ENCODE measurements around the gene PLEKHH3.
"Not testable (repeated sequence)": the region's sequence is repeated elsewhere in the genome, so short reads cannot be mapped to it uniquely, and the experiment has no call there.

PLEKHH3 gene

GRCh38 chr17:42623271-42623670, 53.5 kb downstream of the PLEKHH3 start:
- H3K9me3 ChIP-seq (ENCODE audit: control insufficient read depth, insufficient read depth, low read depth, low read length), result no peaks in the 10 kb centered on the region
- no peak overlapping the region for H3K9ac ChIP-seq (ENCODE audit: low read length)
- no peak overlapping the region for H3K27ac ChIP-seq (ENCODE audit: low read depth, low read length)
- no peaks in the 10 kb centered on the region for H3K27me3 ChIP-seq (ENCODE audit: control insufficient read depth, insufficient read depth, low read length)
- H3K4me1 ChIP-seq (ENCODE audit: control insufficient read depth, insufficient read depth, low read length), result peaks cover 6% of the 10 kb centered on the region
- H3K4me3 ChIP-seq (ENCODE audit: low read depth, low read length), result no peak overlapping the region
- no peaks in the 10 kb centered on the region for H3K36me3 ChIP-seq (ENCODE audit: control insufficient read depth, insufficient read depth, low read length)

- H3K27me3 ChIP-seq (ENCODE audit: control insufficient read depth, insufficient read depth, low read length); H3K27ac ChIP-seq (ENCODE audit: low read depth, low read length); H3K9me3 ChIP-seq (ENCODE audit: control insufficient read depth, insufficient read depth, low read depth, low read length); H3K4me3 ChIP-seq (ENCODE audit: low read depth, low read length); H3K36me3 ChIP-seq (ENCODE audit: control insufficient read depth, insufficient read depth, low read length); H3K4me1 ChIP-seq (ENCODE audit: control insufficient read depth, insufficient read depth, low read length); H3K9ac ChIP-seq (ENCODE audit: low read length): not testable (repeated sequence)
Measured at GRCh38 chr17:42621987-42622386, 54.8 kb downstream of the PLEKHH3 start.

GRCh38 chr17:42618442-42619150, 58.2 kb downstream of the PLEKHH3 start:
- Histone ChIP-seq H3K4me1 (ENCODE audit: control insufficient read depth, insufficient read depth, low read length) (peaks cover 6% of the 10 kb centered on the region), H3K9me3 (ENCODE audit: control insufficient read depth, insufficient read depth, low read depth, low read length) (no peaks in the 10 kb centered on the region), H3K9ac (ENCODE audit: low read length) (no peak overlapping the region), H3K27ac (ENCODE audit: low read depth, low read length) (no peak overlapping the region), H3K4me3 (ENCODE audit: low read depth, low read length) (no peak overlapping the region), H3K36me3 (ENCODE audit: control insufficient read depth, insufficient read depth, low read length) (peaks cover 26% of the 10 kb centered on the region), H3K27me3 (ENCODE audit: control insufficient read depth, insufficient read depth, low read length) (no peaks in the 10 kb centered on the region)

GRCh38 chr17:42617956-42618431, 58.8 kb downstream of the PLEKHH3 start:
- peaks cover 32% of the 10 kb centered on the region for H3K36me3 ChIP-seq (ENCODE audit: control insufficient read depth, insufficient read depth, low read length)
- H3K27me3 ChIP-seq (ENCODE audit: control insufficient read depth, insufficient read depth, low read length), result no peaks in the 10 kb centered on the region
- no peak overlapping the region for H3K9ac ChIP-seq (ENCODE audit: low read length)
- no peak overlapping the region for H3K4me3 ChIP-seq (ENCODE audit: low read depth, low read length)
- peaks cover 6% of the 10 kb centered on the region for H3K4me1 ChIP-seq (ENCODE audit: control insufficient read depth, insufficient read depth, low read length)
- no peak overlapping the region for H3K27ac ChIP-seq (ENCODE audit: low read depth, low read length)
- H3K9me3 ChIP-seq (ENCODE audit: control insufficient read depth, insufficient read depth, low read depth, low read length), result no peaks in the 10 kb centered on the region

Measured in HUES6 (cell line).